ENCODE measurements around the gene PSD.

PSD gene

DNA sequence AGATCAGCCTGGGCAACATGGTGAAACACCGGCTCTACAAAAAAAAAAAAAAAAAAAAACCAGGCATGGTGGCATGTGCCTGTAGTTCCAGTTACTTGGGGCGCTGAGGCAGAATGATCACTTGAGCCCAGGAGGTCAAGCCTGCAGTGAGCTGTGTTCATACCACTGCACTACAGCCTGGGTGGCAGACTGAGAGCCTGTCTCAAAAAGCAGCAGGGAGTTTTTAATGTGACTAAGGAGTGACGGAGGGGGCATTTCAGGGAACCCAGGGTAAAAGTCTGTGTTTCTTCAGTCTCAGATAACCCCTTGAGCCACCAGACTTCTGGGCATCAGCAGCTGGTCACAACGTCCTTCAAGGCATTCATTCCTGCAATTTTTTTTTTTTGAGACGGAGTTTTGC is 34.9 kb upstream of the PSD start:
- Histone ChIP-seq H3K27me3 (ENCODE audit: insufficient read depth, poor library complexity, severe bottlenecking) (no peaks in the 10 kb centered on the region), H3K27ac (replicated peaks) (peak overlapping the region; percentile 41; the same call in 1 of the 2 replicates), H3K4me3 (replicated peaks; ENCODE audit: insufficient read depth, low read length) (no peak overlapping the region)
- TF ChIP-seq SPI1 (IDR thresholded peaks at IDR 0.05; ENCODE audit: borderline replicate concordance, low read depth) = no peak
- no peak for TF ChIP-seq CTCF (IDR thresholded peaks at IDR 0.05; ENCODE audit: insufficient read depth, low read length)
- TF ChIP-seq POLR2AphosphoS5 (IDR thresholded peaks at IDR 0.05; ENCODE audit: low read depth) = no peak
- no peak for TF ChIP-seq REST (IDR thresholded peaks at IDR 0.05; ENCODE audit: insufficient replicate concordance, low read depth)
- TF ChIP-seq GABPA (IDR thresholded peaks at IDR 0.05; ENCODE audit: low read depth) = no peak
- no peak for DNase-seq (ENCODE audit: low read depth in 1 of 2, low spot score in 1 of 2)

GRCh38 chr10:102452672-102453340 is 34.2 kb upstream of the PSD start:
- DNase-seq (ENCODE audit: low read depth in 1 of 2, low spot score in 1 of 2) = peak; percentile 74 to 94
- Histone ChIP-seq H3K4me3 (replicated peaks; ENCODE audit: insufficient read depth, low read length) (no peak overlapping the region), H3K27ac (replicated peaks) (peak overlapping the region; percentile 41; the same call in 1 of the 2 replicates), H3K27me3 (ENCODE audit: insufficient read depth, poor library complexity, severe bottlenecking) (no peaks in the 10 kb centered on the region)
- no peak for TF ChIP-seq GABPA (IDR thresholded peaks at IDR 0.05; ENCODE audit: low read depth)

DNA sequence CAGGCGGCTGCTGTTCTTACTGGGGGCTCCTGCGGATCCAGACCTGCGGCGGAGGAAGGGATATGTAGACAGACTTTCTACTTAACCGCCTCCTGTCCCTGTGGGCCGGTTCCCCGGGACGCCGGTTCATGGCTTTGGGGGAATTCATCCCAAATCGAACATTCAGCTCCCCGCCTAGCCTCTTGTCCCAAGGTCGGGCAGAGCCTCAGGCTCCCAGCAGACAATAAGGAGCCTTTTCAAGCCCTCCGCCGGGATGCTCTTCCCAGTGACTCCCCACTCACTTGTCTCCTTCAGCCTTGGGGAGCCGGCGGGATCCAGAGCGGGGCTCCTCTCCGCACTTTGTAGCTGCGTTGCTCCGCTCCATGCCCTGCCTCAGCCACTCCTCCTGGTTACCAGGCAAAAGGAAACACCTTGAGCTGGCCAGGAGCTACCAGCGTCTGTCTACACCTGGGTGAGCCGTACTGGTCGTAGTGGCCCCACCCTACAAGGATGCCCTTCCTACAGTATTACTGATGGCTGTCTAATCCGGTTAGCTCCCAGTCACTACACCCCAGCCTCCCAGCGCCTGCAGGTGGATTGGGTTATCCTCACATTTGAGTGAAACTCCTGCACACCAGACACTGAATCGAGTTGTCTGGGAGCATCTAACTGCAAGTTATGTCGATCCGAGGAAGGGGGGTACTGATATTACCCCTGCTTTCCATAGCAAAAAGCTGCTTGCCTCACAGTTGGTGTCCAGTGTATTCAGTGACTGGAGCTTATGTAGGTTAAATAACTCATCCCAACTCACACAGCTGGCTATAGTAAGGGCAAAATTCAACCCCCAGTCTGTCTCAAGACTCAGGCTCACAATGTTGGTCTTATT is 32.8 kb upstream of the PSD start, which contains the start of gene C10orf95:
Gene C10orf95 (minus strand): TSS at position 439 of the 865 bp plus-strand sequence. CDS start 450 bp downstream, outside the sequence.
- H3K4me3 ChIP-seq (replicated peaks; ENCODE audit: insufficient read depth, low read length) = peak within 1 kb of the TSS; percentile 76
- TF ChIP-seq REST (IDR thresholded peaks at IDR 0.05; ENCODE audit: insufficient replicate concordance, low read depth) (no peak), SPI1 (IDR thresholded peaks at IDR 0.05; ENCODE audit: borderline replicate concordance, low read depth) (no peak), POLR2AphosphoS5 (IDR thresholded peaks at IDR 0.05; ENCODE audit: low read depth) (no peak), CTCF (IDR thresholded peaks at IDR 0.05; ENCODE audit: insufficient read depth, low read length) (no peak), GABPA (IDR thresholded peaks at IDR 0.05; ENCODE audit: low read depth) (no peak)
- peak in 1 of 2 experiments; percentile 19 for DNase-seq (ENCODE audit: low read depth in 1 of 2, low spot score in 1 of 2)
- H3K27me3 ChIP-seq (ENCODE audit: insufficient read depth, poor library complexity, severe bottlenecking) = no peaks in the 10 kb centered on the region
- H3K27ac ChIP-seq (replicated peaks) = peak within 1 kb of the TSS; percentile 75
